GM21423 (cell line): ENCODE measurements around the gene ATP2C1.
"Not testable (repeated sequence)": the region's sequence is repeated elsewhere in the genome, so short reads cannot be mapped to it uniquely, and the experiment has no call there.

Source experiments
- ATAC-seq: cut with Tn5 transposase; IDR thresholded peaks from one replicate; pipeline ENCODE4 v1.9.1; 2021; ENCODE audit warnings: mild to moderate bottlenecking, moderate library complexity; ENCODE audit not compliant: unreplicated experiment

Gene ATP2C1

GRCh38 chr3:130935761-130936492, 42.0 kb downstream of the ATP2C1 start:
- ATAC-seq, result no peak

- ATAC-seq, result no peak
These were observed 45.9 kb downstream of the ATP2C1 start for GRCh38 chr3:130939753-130940152.

GRCh38 chr3:130941793-130942192, 47.9 kb downstream of the ATP2C1 start:
- ATAC-seq, result no peak

- ATAC-seq, result no peak
These were observed 53.0 kb downstream of the ATP2C1 start for GRCh38 chr3:130946882-130947281.

DNA sequence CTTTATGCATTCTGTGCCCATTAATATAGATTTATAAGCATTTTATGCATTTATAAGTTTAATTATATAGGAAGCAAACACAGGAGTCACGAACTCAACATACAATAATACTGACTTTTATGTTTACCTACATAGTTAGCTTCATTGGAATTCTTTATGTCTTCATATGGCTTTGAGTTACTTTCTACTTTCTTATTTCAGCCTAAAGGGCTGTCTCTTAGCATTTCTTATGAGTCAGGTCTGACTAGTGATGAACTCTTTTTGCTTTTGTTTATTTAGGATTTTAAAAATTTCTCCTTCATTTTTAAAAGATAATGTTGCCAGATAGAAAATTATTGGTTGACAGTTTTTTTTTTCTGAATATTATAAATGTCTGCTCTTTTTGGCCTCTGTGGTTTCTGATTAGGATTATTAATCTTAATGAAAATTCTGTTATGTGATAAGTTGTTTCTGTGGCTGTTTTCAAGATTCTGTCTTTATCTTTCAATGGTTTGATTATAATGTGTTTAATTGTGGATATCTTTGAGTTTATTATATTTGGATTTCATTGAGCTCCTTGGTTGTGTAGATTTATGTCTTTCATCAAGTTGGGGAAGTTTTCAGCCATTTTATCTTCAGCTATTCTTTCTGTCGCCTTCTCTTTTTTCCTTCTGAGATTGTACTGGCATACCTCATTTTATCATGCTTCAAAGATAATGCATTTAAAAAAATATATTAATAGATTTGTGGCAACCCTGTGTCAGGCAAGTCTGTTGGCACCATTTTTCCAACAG, 54.3 kb downstream of the ATP2C1 start:
- no peak for ATAC-seq

GRCh38 chr3:130948929-130949328, 55.0 kb downstream of the ATP2C1 start:
- ATAC-seq, result peak; percentile 54

DNA sequence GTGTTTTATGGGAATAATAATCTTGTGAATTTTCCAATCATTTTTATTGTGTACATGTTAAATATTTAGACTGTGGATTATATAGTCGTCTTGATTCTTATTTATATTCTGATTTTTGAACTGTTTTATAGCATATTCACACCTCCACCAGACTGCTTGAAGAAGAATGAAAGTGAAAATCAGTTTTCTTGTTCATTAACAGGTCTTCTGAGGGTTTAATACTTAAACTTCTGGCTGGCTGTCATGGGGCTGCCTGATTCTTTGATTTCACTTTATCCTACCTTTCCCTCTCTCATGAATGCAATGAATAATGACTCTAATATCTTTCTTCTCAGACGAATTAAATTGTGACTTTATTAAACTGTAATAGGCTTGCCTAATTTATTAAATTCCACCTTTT, 56.2 kb downstream of the ATP2C1 start:
- ATAC-seq, result peak; percentile 84

- ATAC-seq, result no peak
These were observed 56.8 kb downstream of the ATP2C1 start for GRCh38 chr3:130950641-130951040.

- ATAC-seq, result no peak
These were observed 61.6 kb downstream of the ATP2C1 start for GRCh38 chr3:130955481-130955880.

DNA sequence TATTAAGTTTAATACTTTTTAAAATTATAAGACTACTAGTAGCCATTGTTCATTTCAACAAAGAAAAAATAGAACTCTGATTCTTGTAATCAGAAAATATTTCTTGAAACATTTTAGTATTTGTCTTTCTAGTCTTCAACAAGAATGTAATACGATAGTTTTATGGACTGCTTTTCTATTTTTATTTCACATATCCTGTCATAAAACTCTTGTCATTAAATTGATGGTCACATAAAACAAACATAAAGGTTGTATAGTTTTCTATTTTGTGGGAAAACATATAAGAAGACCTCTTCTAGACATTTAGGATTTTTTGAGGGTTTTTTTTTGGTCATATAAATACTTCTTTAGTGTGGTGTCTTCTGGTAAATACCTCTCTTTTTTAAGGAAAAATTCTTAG, 62.4 kb downstream of the ATP2C1 start:
- no peak for ATAC-seq

DNA sequence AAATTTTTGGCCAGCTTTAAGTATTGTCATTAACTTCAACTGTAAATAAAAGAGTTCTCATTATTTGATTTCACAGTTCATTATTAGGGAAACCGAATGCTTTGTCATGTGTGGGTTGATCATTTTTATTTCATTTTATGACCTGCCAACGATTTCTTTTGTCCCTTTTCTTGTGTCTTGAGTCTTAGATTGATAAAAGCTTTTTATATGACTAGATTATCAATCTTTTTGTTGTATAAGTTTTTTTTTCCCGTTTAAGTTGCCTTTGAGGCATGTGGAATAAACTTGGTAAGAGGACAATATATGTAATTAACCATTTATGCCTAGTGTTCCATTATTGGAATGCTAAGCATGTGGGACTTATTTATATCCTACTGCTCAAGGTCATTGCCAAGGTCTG, 62.8 kb downstream of the ATP2C1 start:
- ATAC-seq, result no peak

DNA sequence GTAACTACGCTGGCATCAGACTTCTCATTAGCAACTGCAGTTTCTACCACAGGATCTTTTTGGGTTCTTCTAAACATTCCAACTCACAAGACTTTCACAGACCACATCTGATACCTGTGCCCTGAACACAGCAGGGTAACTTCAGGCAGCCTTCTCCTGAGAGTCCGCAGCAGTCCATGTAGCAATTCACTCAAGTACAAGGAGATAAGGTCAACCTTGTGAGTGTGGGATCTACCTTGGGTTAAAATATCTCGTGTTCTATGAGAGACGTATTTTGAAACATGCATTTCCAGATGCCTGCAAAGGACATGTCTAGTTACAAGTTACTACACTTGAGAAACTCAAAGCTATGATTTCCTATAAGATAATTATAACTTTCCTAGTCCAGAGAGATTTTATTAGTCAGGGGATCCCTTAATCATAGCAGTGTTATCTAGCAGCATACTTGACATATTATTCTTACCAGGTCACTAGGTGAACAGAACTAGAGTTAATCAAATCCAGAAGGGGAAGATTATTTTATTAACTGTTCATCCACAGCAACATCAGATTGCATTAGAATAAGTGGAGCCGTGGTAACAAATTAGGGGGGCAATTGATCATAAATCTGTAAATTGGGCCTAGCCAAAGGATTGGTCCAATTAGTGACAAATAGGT, 66.4 kb downstream of the ATP2C1 start:
- no peak for ATAC-seq

DNA sequence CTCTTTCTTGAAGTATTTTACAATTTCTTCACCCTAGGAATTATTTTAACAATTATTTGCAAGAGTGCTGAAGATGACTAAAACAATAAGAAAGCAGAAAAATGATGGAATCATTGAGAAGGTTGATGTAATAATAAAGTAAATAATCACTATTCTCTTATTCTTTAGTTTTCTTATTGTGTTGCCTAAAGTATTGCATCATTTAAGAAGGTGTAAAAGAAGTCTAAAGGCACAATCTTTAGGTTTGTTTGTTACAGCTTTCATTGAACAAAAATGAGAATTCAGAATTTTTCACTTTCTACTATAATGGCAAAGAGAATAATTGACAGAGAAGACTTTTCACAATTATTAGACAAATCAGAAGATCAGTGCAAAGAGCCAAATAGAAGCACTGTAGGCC, 67.6 kb downstream of the ATP2C1 start:
- no peak for ATAC-seq

DNA sequence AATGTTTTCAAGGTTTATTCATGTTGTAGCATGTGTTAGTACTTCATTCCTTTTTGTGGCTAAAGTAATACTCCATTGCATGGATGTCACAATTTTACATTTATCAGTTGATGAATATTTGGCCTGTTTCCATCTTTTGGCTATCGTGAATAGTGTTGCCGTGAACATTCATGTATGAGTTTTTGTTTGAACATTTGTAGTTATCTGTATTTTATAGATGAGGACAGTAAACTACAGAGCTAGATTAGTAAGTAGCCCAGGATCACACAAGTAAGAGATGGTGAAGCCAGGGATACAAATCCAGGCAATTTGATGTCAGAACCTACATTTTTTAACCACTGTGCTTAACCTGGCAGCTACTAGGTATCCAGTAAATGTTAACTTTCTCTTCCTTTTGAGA, 69.6 kb downstream of the ATP2C1 start:
- no peak for ATAC-seq

DNA sequence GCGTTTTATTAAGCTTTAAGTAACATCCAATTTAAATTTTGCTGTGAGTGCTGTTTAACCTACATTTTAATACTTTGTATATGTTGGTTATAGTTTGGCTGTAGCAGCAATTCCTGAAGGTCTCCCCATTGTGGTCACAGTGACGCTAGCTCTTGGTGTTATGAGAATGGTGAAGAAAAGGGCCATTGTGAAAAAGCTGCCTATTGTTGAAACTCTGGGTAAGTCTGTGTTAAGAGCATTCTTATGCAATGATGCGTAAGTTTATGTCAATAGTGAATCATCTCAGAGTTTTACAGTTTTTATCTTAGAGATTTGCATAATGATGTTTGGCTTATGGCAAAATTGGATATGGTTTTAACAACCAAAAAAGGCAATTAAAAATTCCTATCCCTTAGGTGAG, 70.0 kb downstream of the ATP2C1 start:
- no peak for ATAC-seq

DNA sequence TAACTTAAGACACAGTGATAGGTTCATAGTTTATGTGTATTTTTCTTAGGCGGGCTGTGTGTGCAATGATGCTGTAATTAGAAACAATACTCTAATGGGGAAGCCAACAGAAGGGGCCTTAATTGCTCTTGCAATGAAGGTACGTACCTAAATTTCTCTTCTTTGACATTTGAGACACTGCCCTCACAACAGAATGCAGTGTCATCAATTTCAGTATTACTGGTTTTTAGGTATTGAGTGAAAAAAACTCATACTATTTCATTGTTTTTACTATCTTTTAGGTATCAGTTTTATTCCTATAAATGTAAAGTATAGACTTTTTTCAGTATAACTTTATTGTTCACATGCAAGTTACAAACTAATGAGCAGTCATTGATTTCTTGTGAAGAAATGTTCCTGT, 73.4 kb downstream of the ATP2C1 start:
- ATAC-seq, result no peak

GRCh38 chr3:130968221-130968620, 74.3 kb downstream of the ATP2C1 start:
- ATAC-seq, result no peak

DNA sequence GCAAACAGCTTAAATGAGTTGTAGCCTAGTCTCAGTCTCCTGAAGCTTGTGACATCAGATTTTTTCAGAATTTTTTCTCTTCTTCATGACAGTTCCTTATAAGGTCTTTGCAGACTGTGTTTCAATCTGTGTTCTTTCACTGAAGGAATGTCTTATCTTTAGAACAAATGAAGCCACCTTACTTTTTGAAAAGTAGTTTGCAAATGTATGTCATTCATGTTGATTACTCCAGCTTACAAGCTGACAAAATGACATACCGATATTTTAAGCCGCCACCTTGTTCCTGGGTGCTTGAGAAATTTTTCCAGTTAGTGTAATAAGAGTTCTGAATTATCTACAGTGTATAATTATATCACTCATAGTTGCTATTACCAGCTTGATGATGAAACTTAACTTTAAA, 75.7 kb downstream of the ATP2C1 start:
- ATAC-seq, result no peak

DNA sequence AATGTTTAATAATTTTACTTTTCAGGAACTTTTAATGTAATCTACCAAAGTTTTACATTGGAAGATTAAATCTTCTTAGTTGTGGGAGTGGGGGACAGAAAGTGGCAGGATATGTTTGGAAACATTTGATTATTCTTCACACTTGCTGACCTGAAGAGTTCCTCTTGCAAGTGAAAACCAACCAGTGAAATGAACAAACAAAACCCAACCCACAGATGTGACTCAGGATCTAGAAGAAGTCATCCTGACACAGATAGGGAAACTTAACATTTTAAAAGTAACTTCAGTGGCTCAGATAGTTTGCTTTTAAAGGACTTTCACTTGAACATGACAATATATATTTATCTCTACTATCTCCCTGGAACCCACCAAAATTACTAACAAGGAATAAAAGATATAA, 77.3 kb downstream of the ATP2C1 start:
- no peak for ATAC-seq

- ATAC-seq, result not testable (repeated sequence)
These were observed 78.7 kb downstream of the ATP2C1 start for GRCh38 chr3:130972592-130972991.

DNA sequence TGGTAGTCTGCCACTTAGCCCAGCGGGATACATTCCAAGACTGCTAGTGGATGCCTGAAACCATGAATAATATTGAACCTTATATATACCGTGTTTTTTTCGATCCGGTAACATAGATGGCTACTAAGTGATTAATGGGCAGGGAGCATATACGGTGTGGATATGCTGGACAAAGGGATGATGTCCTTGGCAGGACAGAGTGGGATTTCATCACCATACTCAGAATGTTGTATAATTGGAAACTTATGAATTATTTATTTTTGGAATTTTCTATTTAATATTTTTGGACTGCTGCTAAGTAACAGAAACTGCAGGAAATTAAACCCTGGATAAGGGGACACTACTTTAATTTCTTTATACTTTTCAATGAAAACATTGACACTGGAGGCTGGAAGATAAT, 79.5 kb downstream of the ATP2C1 start:
- no peak for ATAC-seq

- no peak for ATAC-seq
These were observed 80.3 kb downstream of the ATP2C1 start for GRCh38 chr3:130974201-130974600.
